HepG2 (cell line): ENCODE results near the gene METTL26. TPM values are rescaled to one million over a fixed set of nuclear protein-coding genes. Genes with fewer than 3 reads are reported as not detected.
A peak's percentile ranks its signal among the peaks of the same experiment; 100 is the strongest.

Source experiments
- AGO2 ChIP-seq: fragments of 200-400 bp; formaldehyde crosslinking; optimal IDR thresholded peaks from 2 replicates; pipeline ENCODE3; 2017; ENCODE audit warnings: mild to moderate bottlenecking, low read depth, low read length, moderate library complexity
- BORCS8-MEF2B ChIP-seq: sonication (generic); formaldehyde crosslinking; IDR thresholded peaks from 2 replicates; pipeline ENCODE4 v1.8.0; 2022; ENCODE audit warnings: mild to moderate bottlenecking, missing genetic modification reagents
- FLYWCH1 ChIP-seq: sonication (generic); formaldehyde crosslinking; IDR thresholded peaks from 2 replicates; pipeline ENCODE4 v1.8.1; 2023; ENCODE audit warnings: mild to moderate bottlenecking, missing genetic modification reagents
- FOXC1 ChIP-seq: sonication (generic); formaldehyde crosslinking; IDR thresholded peaks from 2 replicates; pipeline ENCODE4 v1.8.0; 2022; ENCODE audit warnings: mild to moderate bottlenecking, missing genetic modification reagents, borderline replicate concordance
- GFI1 ChIP-seq: sonication (generic); formaldehyde crosslinking; IDR thresholded peaks from 2 replicates; pipeline ENCODE4 v1.5.0; 2020; ENCODE audit warnings: missing genetic modification reagents, mild to moderate bottlenecking, borderline replicate concordance
- PHF8 ChIP-seq: sonication (generic); formaldehyde crosslinking; IDR thresholded peaks from 2 replicates; pipeline ENCODE4 v1.5.0; 2020; ENCODE audit warnings: missing genetic modification reagents
- PPARG ChIP-seq: conservative IDR thresholded peaks from 2 replicates; pipeline ENCODE4 v1.6.1; 2016; ENCODE audit warnings: missing biosample characterization, missing genetic modification reagents
- RFX3 ChIP-seq: IDR thresholded peaks from 2 replicates; pipeline ENCODE4 v1.6.1; 2016; ENCODE audit warnings: missing biosample characterization, missing genetic modification reagents
- TFDP2 ChIP-seq: sonication (generic); formaldehyde crosslinking; IDR thresholded peaks from 2 replicates; pipeline ENCODE4 v1.4.0; 2020; ENCODE audit warnings: missing genetic modification reagents
- XRCC5 ChIP-seq: fragments of 200-400 bp; formaldehyde crosslinking; optimal IDR thresholded peaks from 2 replicates; pipeline ENCODE3; 2017; ENCODE audit warnings: mild to moderate bottlenecking, low read length
- ZFP90 ChIP-seq: sonication (generic); formaldehyde crosslinking; IDR thresholded peaks from 2 replicates; pipeline ENCODE4 v1.8.0; 2022; ENCODE audit warnings: missing genetic modification reagents, mild to moderate bottlenecking, inconsistent platforms, borderline replicate concordance
- ZKSCAN1 ChIP-seq: fragments of 150-350 bp; IDR thresholded peaks from 2 replicates; pipeline ENCODE4 v1.6.1; 2014; ENCODE audit warnings: low read length
- ZNF543 ChIP-seq: sonication (generic); formaldehyde crosslinking; IDR thresholded peaks from 2 replicates; pipeline ENCODE4 v1.4.0; 2020; ENCODE audit warnings: mild to moderate bottlenecking, missing genetic modification reagents
- ZNF547 ChIP-seq: sonication (generic); formaldehyde crosslinking; IDR thresholded peaks from 2 replicates; pipeline ENCODE4 v1.5.1; 2020; ENCODE audit warnings: mild to moderate bottlenecking, missing genetic modification reagents
- ZNF687 ChIP-seq: sonication (generic); formaldehyde crosslinking; IDR thresholded peaks from 2 replicates; pipeline ENCODE4 v1.5.1; 2020; ENCODE audit warnings: mild to moderate bottlenecking, missing genetic modification reagents, moderate library complexity
- ZNF713 ChIP-seq: sonication (generic); formaldehyde crosslinking; IDR thresholded peaks from 2 replicates; pipeline ENCODE4 v1.4.0; 2020; ENCODE audit warnings: mild to moderate bottlenecking, missing genetic modification reagents
- polyA plus RNA-seq, 8 experiments: library from polyadenylated mRNA; depleted of rRNA in 3 of 8; stranded (reverse) in 7 of 8; unstranded in 1 of 8; fragments of >200 nt; fragmentation: Illumina TruSeq in 4 of 8; extraction: Trizol in 4 of 8; gene quantifications; 2 replicates each; pipeline versions ENCODE4 v1.2.1 to v1.2.3, GENCODE V29; 2011 to 2016; ENCODE audit warnings: low read depth in 4 of 8, missing spikeins in 1 of 8, mixed read lengths in 1 of 8; ENCODE audit not compliant: insufficient read depth in 1 of 8
- total RNA-seq, 5 experiments: library from RNA; depleted of rRNA; stranded (reverse); fragments of >200 nt; fragmentation: Illumina TruSeq; extraction: Trizol; gene quantifications; 2 replicates each; pipeline ENCODE4 v1.2.3, GENCODE V29; 2016; ENCODE audit warnings: low read depth in 1 of 5
- TF ChIP-seq, protein P1 (sequence below), 2 experiments: sonication (generic) in 1 of 2; formaldehyde crosslinking in 1 of 2; IDR thresholded peaks; 2 replicates each; pipeline versions ENCODE4 v1.6.1 to v1.9.0; 2014 to 2022; ENCODE audit warnings: antibody characterized with exemption in 1 of 2, borderline replicate concordance in 1 of 2, inconsistent platforms in 1 of 2, low read depth in 1 of 2, missing genetic modification reagents in 1 of 2

Gene METTL26
- total and polyA plus RNA-seq, 2 of the 13 experiments (the other 11 are each of a cell fraction or from before 2014, with no cell fraction given): 65.5 to 70.1 TPM

DNA sequence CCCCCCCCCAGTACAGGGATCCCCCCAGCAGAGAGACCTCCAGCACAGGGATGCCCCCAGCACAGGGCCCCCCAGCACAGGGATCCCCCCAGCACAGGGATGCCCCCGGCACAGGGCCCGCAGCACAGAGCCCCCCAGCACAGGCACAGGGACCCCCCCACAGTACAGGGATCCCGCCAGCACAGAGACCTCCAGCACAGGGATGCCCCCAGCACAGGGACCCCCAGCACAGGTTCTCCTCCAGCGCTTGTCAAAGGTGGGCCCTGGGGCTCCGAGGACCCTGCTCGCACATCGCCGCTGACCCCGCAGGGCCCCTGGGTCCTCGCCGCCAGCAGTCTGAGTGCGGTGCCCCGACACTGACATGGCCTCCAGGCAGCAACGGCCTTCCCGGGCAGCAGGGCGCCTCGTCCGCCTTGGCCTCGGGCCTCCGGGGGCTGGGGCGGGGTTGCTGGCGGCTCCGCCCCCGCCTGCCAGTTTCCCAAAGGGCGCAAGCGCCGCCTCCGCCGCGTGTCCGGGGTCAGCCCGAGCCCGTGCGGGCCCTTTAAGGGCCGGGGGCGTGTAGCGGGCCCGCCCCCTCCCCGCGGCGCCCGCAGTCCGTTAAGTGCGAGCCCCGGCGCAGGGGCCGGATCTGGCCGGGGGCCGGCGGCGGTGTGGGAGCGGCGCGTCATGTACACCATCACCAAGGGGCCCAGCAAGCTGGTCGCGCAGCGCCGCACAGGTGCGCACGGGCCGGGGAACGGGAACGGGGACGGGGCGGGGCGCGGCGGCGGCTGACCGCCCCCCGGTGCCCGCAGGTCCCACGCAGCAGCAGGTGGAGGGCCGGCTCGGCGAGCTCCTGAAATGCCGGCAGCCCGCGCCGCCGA is 5.5 kb upstream of the METTL26 start, which contains the start of gene MCRIP2 (continued):
- TF ChIP-seq, protein P1, sequence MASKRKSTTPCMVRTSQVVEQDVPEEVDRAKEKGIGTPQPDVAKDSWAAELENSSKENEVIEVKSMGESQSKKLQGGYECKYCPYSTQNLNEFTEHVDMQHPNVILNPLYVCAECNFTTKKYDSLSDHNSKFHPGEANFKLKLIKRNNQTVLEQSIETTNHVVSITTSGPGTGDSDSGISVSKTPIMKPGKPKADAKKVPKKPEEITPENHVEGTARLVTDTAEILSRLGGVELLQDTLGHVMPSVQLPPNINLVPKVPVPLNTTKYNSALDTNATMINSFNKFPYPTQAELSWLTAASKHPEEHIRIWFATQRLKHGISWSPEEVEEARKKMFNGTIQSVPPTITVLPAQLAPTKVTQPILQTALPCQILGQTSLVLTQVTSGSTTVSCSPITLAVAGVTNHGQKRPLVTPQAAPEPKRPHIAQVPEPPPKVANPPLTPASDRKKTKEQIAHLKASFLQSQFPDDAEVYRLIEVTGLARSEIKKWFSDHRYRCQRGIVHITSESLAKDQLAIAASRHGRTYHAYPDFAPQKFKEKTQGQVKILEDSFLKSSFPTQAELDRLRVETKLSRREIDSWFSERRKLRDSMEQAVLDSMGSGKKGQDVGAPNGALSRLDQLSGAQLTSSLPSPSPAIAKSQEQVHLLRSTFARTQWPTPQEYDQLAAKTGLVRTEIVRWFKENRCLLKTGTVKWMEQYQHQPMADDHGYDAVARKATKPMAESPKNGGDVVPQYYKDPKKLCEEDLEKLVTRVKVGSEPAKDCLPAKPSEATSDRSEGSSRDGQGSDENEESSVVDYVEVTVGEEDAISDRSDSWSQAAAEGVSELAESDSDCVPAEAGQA (IDR thresholded peaks at IDR 0.05; ENCODE audit: low read depth): peak; percentile 41; the same call in 1 of the 2 replicates
- TF ChIP-seq, protein P1 (CRISPR knock-in tag; IDR thresholded peaks at IDR 0.05; ENCODE audit: borderline replicate concordance): no peak
- peak; percentile 57; the same call in 1 of the 2 replicates for TF ChIP-seq ZNF687 (CRISPR knock-in tag)
- peak; percentile 38; the same call in 1 of the 2 replicates for TF ChIP-seq ZFP90 (CRISPR knock-in tag)
- peak; percentile 64 for TF ChIP-seq TFDP2 (CRISPR knock-in tag)
- TF ChIP-seq GFI1 (CRISPR knock-in tag): 0 out of 2 replicates have a peak, but pooled peaks have one; percentile 37
- 0 out of 2 replicates have a peak, but pooled peaks have one; percentile 6 for TF ChIP-seq ZNF547
- TF ChIP-seq AGO2: peak; percentile 26
- TF ChIP-seq FOXC1 (CRISPR knock-in tag): peak; percentile 27; the same call in 1 of the 2 replicates
- peak; percentile 79 for TF ChIP-seq PPARG (CRISPR knock-in tag)
- no peak for TF ChIP-seq ZKSCAN1
- peak; percentile 61; the same call in 1 of the 2 replicates for TF ChIP-seq BORCS8-MEF2B (CRISPR knock-in tag)
- TF ChIP-seq RFX3: no peak
- TF ChIP-seq ZNF543: 0 out of 2 replicates have a peak, but pooled peaks have one; percentile 7
- TF ChIP-seq ZNF713 (CRISPR knock-in tag): peak; percentile 54; the same call in 1 of the 2 replicates
- TF ChIP-seq XRCC5: peak; percentile 67
- TF ChIP-seq FLYWCH1 (CRISPR knock-in tag): 0 out of 2 replicates have a peak, but pooled peaks have one; percentile 21
- peak; percentile 73 for TF ChIP-seq PHF8 (CRISPR knock-in tag)
